ENCODE results near the gene PIGC.

DNA sequence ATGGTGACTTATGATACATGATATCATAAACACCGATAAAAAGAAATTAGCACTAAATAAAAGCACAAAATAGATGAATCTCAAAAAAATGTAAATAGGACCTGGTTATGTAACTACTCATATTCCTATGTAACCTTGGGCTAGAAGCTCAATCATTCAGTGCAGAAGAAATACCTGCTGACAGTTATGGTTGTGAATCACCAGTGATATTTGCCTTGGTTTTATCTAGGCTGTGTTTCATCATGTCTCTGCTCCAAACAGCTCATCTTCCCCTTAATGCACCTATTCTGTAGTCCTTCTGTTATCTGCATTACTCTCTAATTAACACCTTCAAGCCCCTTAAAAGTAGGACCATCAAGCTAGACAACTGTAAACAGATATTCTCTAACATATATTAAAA is 16.3 kb upstream of the PIGC start:
- TF ChIP-seq, protein P1, sequence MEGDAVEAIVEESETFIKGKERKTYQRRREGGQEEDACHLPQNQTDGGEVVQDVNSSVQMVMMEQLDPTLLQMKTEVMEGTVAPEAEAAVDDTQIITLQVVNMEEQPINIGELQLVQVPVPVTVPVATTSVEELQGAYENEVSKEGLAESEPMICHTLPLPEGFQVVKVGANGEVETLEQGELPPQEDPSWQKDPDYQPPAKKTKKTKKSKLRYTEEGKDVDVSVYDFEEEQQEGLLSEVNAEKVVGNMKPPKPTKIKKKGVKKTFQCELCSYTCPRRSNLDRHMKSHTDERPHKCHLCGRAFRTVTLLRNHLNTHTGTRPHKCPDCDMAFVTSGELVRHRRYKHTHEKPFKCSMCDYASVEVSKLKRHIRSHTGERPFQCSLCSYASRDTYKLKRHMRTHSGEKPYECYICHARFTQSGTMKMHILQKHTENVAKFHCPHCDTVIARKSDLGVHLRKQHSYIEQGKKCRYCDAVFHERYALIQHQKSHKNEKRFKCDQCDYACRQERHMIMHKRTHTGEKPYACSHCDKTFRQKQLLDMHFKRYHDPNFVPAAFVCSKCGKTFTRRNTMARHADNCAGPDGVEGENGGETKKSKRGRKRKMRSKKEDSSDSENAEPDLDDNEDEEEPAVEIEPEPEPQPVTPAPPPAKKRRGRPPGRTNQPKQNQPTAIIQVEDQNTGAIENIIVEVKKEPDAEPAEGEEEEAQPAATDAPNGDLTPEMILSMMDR (IDR thresholded peaks at IDR 0.05): no peak
- no peak for TF ChIP-seq ZFX (IDR thresholded peaks at IDR 0.05; ENCODE audit: borderline replicate concordance)
